GM19372 (cell line): Measurements from ENCODE around the gene KLHDC1.
"Not testable (repeated sequence)": the region's sequence is repeated elsewhere in the genome, so short reads cannot be mapped to it uniquely, and the experiment has no call there.

Source experiments
- ATAC-seq: cut with Tn5 transposase; IDR thresholded peaks from one replicate; pipeline ENCODE4 v1.9.1; 2021; ENCODE audit warnings: mild to moderate bottlenecking, low read depth, moderate library complexity; ENCODE audit not compliant: unreplicated experiment

The KLHDC1 gene

GRCh38 chr14:49721733-49722435, 29.0 kb downstream of the KLHDC1 start:
- not testable (repeated sequence) for ATAC-seq

GRCh38 chr14:49727171-49727570, 34.3 kb downstream of the KLHDC1 start:
- ATAC-seq = no peak

GRCh38 chr14:49732896-49733295, 40.0 kb downstream of the KLHDC1 start:
- no peak for ATAC-seq

- no peak for ATAC-seq
Measured at GRCh38 chr14:49733836-49734235, 40.9 kb downstream of the KLHDC1 start.

- ATAC-seq = not testable (repeated sequence)
Measured at GRCh38 chr14:49735669-49736068, 42.7 kb downstream of the KLHDC1 start.

GRCh38 chr14:49745191-49745590, 52.3 kb downstream of the KLHDC1 start:
- ATAC-seq = no peak

GRCh38 chr14:49746476-49746875, 53.6 kb downstream of the KLHDC1 start:
- ATAC-seq = not testable (repeated sequence)

- ATAC-seq = no peak
Measured at GRCh38 chr14:49754570-49755097, 61.7 kb downstream of the KLHDC1 start.

- ATAC-seq = no peak
Measured at GRCh38 chr14:49755378-49755777, 62.5 kb downstream of the KLHDC1 start.

GRCh38 chr14:49761839-49762551, 69.1 kb downstream of the KLHDC1 start:
- no peak for ATAC-seq

- no peak for ATAC-seq
Measured at GRCh38 chr14:49766839-49767238, 73.9 kb downstream of the KLHDC1 start.

- ATAC-seq = no peak
Measured at GRCh38 chr14:49767270-49767570, 74.3 kb downstream of the KLHDC1 start.

GRCh38 chr14:49767571-49768300, 74.8 kb downstream of the KLHDC1 start, which contains the start of gene KLHDC2:
Gene KLHDC2 (plus strand): TSS chr14:49768153. CDS start chr14:49768469, 316 bp downstream.
- ATAC-seq = peak; percentile 87

- peak; percentile 34 for ATAC-seq
Measured at GRCh38 chr14:49768301-49769121, 75.6 kb downstream of the KLHDC1 start.

GRCh38 chr14:49769171-49769570, 76.3 kb downstream of the KLHDC1 start:
- ATAC-seq = no peak

- ATAC-seq = no peak
Measured at GRCh38 chr14:49769581-49770211, 76.8 kb downstream of the KLHDC1 start.

- ATAC-seq = no peak
Measured at GRCh38 chr14:49770212-49770817, 77.4 kb downstream of the KLHDC1 start.

GRCh38 chr14:49771691-49772090, 78.8 kb downstream of the KLHDC1 start:
- ATAC-seq = not testable (repeated sequence)

GRCh38 chr14:49774106-49774505, 81.2 kb downstream of the KLHDC1 start:
- no peak for ATAC-seq
